Activated T-cell treated with anti-CD3 and anti-CD28 coated beads for 1 hour (primary cell): ENCODE measurements around the gene PCBP3.
"Not testable (repeated sequence)": the region's sequence is repeated elsewhere in the genome, so short reads cannot be mapped to it uniquely, and the experiment has no call there.

Experiments used
- DNase-seq: peaks from one replicate; pipeline ENCODE4 v3.0.0-alpha.2; 2020; ENCODE audit warnings: low read depth

Gene PCBP3

GRCh38 chr21:45894906-45895777, 251.6 kb downstream of the PCBP3 start:
- no peak for DNase-seq

DNA sequence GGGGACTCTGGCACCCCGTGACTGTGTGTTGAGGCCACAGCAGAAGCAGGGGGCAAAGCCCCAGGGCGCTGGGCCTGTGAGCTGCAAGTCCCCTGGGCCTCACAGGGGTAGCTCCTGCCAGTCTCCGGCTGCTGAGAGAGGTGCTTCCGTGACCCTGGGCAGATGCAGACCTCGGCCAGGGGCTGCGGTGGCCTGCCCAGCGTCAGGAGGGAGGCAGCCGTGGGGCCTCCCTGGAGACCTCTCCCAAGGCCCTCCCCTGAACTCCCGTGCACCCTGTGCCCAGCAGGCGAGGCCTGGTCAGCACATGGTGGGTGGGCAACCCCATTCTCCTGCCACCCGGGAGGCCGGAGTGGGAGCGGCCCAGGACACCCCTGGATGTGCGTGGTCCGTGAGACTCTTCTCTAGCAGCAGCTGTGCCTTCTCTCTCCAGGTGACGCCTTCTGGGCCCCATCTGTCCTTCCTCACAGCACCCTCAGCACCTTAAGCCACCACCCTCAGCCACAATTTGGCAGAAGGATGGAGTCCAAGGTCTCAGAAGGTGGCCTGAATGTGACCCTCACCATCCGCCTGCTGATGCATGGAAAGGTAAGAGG, 252.3 kb downstream of the PCBP3 start:
- no peak for DNase-seq

DNA sequence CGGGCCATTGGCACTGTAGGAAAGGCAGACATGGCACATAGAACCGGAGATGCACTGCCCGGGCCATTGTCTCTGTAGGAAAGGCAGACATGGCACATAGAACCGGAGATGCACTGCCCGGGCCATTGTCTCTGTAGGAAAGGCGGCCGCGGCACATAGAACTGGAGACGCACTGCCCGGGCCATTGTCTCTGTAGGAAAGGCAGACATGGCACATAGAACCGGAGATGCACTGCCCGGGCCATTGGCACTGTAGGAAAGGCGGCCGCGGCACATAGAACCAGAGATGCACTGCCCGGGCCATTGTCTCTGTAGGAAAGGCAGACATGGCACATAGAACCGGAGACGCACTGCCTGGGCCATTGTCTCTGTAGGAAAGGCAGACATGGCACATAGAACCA, 252.9 kb downstream of the PCBP3 start:
- DNase-seq, result not testable (repeated sequence)

DNA sequence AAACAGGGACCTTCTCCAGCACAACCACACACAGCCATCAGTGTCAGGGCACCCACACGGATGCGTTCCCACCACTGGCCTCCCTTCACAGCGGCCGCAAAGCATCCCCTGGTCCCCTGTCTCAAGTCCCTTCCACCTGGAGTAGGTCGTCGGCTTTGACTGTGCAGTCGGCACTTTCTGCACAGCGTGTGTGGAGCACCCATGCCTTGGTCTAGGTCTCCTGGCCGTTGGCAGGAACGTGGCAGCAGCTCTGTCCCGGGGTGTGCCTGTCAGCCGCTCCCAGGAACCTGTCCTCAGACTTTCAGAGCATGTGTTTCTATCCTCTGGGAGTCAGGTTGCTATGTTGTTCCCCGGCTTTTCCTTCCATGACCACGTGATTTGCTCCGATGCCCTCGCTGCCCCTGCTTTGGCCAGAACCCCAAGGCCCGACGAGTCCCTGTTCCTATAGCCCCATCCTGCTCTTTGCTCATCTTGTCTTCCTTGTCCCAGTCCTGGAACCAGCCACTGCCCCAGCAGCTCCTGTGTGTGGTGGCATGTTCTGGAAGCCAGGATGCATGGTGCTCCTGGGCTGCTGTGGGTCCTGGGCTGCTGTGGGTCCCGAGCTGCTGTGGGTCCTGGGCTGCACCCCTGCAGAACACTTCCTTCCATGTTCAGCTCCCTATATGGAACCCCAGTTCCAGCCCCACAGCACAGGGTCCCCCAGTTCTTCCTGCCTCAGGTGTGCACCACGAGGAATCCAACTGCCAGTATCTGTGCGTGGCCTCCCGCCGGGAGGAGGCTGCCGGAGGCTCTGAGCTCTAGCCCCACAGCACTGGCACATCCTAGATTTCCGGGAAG, 253.9 kb downstream of the PCBP3 start:
- DNase-seq, result no peak

DNA sequence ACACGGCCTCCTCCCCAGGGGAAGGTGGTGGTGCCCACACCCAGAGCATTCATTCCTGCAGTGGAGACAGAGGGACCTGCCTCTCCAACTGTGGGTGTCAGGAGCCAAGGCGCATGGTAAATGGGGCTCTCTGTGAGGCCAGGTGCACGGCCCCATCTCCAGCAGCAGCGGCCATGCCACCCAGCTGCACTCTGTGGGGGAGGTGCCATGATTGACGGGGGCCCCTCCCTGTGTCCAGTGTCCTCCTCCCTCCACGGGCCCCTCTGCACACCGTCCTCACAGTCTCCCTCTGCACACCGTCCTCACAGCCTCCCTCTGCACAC, 254.5 kb downstream of the PCBP3 start:
- DNase-seq, result no peak

DNA sequence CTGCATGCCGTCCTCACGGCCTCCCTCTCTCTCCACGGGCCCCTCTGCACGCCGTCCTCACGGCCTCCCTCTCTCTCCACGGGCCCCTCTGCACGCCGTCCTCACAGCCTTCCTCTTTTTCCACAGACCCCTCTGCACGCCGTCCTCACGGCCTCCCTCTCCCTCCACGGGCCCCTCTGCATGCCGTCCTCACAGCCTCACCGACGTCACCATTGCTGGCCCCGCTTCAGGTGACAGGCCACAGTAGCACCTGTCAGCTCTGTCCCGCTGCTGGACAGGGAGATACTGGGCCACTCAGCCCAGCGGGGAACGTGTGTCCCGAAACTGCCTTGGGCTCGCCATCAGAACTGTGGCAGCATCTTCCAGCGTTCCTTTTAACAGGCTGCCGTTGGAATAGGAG, 255.3 kb downstream of the PCBP3 start:
- no peak for DNase-seq

DNA sequence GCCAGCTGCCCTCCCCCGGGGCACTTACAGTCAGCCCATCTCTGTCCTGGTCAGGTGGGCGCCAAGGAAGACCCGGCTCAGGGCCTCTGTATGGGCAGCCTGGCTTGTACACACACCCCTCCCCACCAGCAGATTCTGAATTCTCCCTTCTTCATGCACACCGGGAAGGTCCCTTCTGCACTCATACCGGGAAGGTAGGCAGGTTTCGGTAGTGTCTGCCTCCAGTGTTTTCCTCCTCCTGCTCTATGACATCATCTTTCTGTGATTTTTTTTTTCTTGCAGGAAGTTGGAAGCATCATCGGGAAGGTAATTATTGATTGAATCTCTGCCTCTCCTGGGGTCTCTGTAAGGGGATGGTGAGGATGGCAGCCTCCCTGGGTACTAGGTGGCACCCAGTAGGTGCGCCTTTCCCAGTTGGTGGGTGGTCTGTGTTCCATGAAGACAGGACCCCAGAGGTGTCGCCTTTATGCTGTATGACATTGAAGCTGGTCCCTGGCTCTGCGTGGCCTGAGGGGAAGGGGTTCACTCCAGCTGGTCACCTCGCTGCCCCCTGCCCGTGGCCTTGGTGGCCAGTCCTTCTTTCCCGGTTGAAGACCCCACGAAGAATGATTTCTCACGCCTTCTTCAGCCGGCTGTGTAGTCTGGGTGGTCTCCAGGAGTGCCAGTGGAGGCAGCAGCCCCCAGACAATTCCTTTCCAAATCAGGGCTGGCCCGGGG, 255.9 kb downstream of the PCBP3 start:
- no peak for DNase-seq

- no peak for DNase-seq
Measured at GRCh38 chr21:45900034-45900868, 256.7 kb downstream of the PCBP3 start.

DNA sequence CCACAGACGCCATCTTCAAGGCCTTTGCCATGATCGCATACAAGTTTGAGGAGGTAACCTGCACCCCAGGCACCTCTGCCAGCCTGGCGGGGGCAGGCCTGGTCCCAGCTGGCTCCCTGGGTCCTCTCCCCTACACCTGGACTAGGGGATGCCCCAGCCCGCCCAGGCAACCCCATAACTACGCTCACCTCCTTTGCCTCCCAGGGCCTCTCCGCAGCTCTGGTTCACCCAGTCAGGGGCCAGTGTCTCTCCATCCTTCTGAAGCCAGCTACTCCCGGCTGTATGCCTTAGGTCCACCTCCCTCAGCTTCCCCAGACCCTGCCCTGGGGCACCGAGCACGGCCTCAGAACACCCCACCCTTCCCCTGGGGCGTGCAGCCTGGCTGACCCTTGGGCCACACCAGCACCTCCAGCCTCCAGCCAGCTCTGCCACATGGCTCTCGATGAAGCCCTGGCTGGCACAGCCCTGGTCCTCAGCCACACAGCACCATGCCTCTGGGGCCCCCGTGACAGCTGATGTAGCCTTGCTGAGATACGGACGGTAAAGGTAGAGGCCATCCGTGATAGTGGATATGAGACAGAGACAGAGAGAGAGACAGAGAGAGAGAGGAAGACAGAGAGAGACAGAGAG, 257.7 kb downstream of the PCBP3 start:
- DNase-seq, result no peak

GRCh38 chr21:45902292-45902995, 258.9 kb downstream of the PCBP3 start:
- no peak for DNase-seq

DNA sequence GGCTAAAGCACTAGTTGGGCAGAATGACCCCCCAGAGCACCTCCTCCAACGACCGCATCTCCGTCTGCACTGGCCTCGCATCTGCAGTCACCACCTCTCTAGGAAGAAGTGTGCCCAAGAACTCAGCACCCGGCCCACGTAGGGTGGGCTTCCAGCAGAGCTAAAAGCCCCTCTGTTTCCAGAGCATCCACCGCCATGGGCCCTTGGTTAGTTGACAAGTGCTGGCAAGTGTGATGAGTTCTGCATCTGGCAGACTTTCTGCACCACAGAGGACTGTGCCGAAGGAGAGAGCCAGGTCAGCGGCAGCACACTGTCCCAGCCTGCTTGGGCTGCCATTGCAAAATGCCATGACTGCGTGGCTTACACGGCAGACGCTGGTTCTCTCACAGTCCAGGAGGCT, 261.7 kb downstream of the PCBP3 start:
- no peak for DNase-seq

DNA sequence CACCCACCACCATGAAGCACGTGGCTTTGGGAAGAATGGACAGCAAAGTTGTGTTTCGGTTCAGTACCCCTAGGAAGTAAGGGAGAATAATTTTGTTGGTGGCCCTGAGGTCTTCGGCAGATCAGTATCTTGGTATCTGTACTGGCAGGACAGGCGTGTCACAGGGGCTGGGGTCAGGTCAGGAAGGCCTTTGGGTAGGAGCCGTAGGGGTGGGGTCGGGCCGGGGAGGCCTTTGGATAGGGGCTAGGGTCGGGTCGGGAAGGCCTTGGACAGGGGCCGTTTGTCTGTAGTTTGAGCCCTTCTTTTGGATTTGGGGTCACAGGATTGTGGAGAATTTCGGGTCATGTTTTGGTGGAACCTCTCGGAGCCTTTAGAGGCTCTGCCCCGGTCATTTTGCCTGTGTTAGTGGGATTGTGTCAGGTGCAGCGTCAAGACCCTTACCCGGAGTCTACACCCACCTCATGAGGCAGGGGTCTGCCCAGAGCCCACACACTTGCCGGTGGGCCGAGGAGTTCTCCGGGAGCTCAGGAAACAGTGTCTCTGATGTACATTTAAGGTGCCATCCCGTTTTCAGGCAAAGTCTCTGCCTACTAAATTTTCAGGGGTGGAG, 262.8 kb downstream of the PCBP3 start:
- no peak for DNase-seq

- no peak for DNase-seq
Measured at GRCh38 chr21:45906859-45907258, 263.3 kb downstream of the PCBP3 start.

- DNase-seq, result no peak
Measured at GRCh38 chr21:45908536-45909237, 265.2 kb downstream of the PCBP3 start.

GRCh38 chr21:45909238-45909988, 265.9 kb downstream of the PCBP3 start:
- DNase-seq, result no peak

- DNase-seq, result no peak
Measured at GRCh38 chr21:45910155-45910547, 266.6 kb downstream of the PCBP3 start.

- DNase-seq, result no peak
Measured at GRCh38 chr21:45910548-45911221, 267.2 kb downstream of the PCBP3 start.

DNA sequence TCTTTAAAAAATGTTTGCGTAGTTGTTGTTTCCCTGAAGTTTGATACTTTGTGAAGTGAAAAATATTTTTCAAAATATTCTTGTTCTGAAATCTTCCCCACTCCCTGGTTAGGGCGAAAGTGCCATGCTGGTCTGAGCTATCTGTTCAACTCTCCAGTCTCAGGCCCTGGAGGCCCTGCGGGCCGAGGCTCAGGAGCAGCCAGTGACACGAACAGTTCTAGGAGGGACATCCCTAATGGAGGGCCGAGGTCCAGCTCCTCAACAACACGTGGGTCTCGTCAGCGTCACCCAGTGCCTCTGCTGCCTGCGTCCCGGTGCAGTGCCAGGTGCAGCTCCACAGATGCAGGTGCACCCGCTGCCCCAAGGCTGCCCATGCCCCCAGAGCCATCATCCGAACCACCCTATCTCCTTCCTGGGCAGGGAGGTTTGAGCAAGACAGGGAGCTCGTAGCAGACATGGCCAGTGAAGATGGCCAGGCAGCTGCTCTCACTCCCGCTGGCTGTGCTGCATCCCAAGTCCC, 268.3 kb downstream of the PCBP3 start:
- DNase-seq, result no peak
